ENCODE measurements around the gene CDK18.

- no peak for TF ChIP-seq CTCF (IDR thresholded peaks at IDR 0.05; ENCODE audit: poor library complexity, severe bottlenecking)
- TF ChIP-seq EP300 (conservative IDR thresholded peaks at IDR 0.05; ENCODE audit: poor library complexity, severe bottlenecking), result no peak
- TF ChIP-seq MXI1 (conservative IDR thresholded peaks at IDR 0.05; ENCODE audit: poor library complexity, severe bottlenecking), result no peak
- no peak for TF ChIP-seq POLR2AphosphoS5 (IDR thresholded peaks at IDR 0.05)
Observed at GRCh38 chr1:205524794-205525101, 20.3 kb downstream of the CDK18 start.

Data from neural cell (in vitro differentiated cells).